HUES48 (cell line): ENCODE measurements around the gene IFNL2.
"Not testable (repeated sequence)": the region's sequence is repeated elsewhere in the genome, so short reads cannot be mapped to it uniquely, and the experiment has no call there.

Source experiments
- H3K27ac ChIP-seq: one replicate; pipeline ENCODE4 v1.7.0; 2013; ENCODE audit warnings: low read depth, low read length, inconsistent platforms
- H3K27me3 ChIP-seq: 2 replicates; pipeline ENCODE4 v1.6.1; 2013; ENCODE audit warnings: mild to moderate bottlenecking, low read length; ENCODE audit not compliant: control insufficient read depth, insufficient read depth
- H3K36me3 ChIP-seq: 2 replicates; pipeline ENCODE4 v1.6.1; 2013; ENCODE audit warnings: low read length; ENCODE audit not compliant: control insufficient read depth, insufficient read depth
- H3K4me1 ChIP-seq: 2 replicates; pipeline ENCODE4 v1.6.1; 2013; ENCODE audit warnings: mild to moderate bottlenecking, low read length; ENCODE audit not compliant: control insufficient read depth, insufficient read depth
- H3K4me3 ChIP-seq: 2 replicates; pipeline ENCODE4 v1.5.1; 2013; ENCODE audit warnings: mild to moderate bottlenecking, low read depth, low read length
- H3K9ac ChIP-seq: 2 replicates; pipeline ENCODE4 v1.6.1; 2013; ENCODE audit warnings: mild to moderate bottlenecking, low read depth, low read length, moderate library complexity
- H3K9me3 ChIP-seq: 2 replicates; pipeline ENCODE4 v1.6.1; 2013; ENCODE audit warnings: low read length; ENCODE audit not compliant: control insufficient read depth, insufficient read depth

Gene IFNL2

GRCh38 chr19:39308531-39309304, 40.5 kb downstream of the IFNL2 start:
- peaks cover 40% of the 10 kb centered on the region for H3K27me3 ChIP-seq
- H3K4me3 ChIP-seq, result peak overlapping the region; percentile 73; the same call in 1 of the 2 replicates
- H3K9me3 ChIP-seq, result no peaks in the 10 kb centered on the region
- H3K36me3 ChIP-seq, result peaks cover 6% of the 10 kb centered on the region
- H3K27ac ChIP-seq, result no peak overlapping the region
- peaks cover 18% of the 10 kb centered on the region for H3K4me1 ChIP-seq
- H3K9ac ChIP-seq, result no peak overlapping the region

DNA sequence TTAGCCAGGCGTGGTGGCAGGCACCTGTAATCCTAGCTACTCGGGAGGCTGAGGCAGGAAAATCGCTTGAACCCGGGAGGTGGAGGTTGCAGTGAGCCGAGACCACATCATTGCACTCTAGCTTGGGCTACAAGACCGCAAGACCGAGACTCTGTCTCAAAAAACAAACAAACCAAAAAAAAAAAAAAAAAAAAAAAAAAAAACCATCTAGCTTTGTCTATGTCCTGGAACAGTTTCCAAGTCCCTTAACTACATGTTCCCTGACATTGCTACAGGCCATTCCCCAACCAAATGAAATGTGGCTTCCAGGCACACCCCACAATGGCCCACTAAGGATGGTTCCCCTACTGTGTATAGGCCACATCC, 41.1 kb downstream of the IFNL2 start:
- H3K4me3 ChIP-seq, H3K36me3 ChIP-seq, H3K9ac ChIP-seq, H3K27ac ChIP-seq, H3K9me3 ChIP-seq: not testable (repeated sequence)
- H3K27me3 ChIP-seq, result peaks cover 36% of the 10 kb centered on the region
- peaks cover 18% of the 10 kb centered on the region for H3K4me1 ChIP-seq

DNA sequence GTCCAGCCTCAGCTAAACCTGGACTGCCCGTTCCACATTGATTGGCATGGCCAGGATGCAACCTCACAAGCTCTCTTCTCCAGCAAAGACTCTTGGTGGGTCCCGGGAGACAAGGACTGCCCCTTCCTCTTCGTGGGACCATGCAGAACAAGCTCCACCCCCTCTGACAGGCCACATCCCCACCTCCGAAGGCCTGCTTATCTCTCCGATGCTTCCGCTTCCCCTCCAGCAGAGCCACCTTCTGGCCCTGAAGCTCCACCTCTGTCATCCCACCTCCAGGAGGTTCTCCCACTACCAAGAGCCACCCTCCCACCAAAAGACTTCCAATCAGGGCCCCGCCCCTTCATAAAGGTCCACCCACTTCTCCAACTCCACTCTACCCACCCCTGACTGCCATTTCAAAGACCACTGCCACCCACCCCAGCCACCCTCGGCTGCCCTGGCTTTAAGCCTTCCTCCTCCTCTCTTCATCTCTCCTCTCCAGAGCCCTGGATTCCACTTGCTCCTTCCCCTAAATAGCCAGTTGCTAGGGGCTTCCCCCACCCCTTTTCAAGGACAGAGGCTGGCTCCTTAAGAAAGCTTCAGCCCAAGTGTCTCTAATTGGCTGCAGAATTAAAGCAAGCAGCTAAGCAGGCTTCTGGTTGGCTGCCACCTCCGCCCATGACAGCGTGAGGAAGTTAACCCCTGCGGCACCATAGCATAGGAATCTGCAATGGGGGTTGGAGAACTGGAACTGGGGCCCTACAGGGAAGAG, 42.5 kb downstream of the IFNL2 start:
- H3K36me3 ChIP-seq, result peaks cover 12% of the 10 kb centered on the region
- H3K9ac ChIP-seq, result no peak overlapping the region
- H3K27ac ChIP-seq, result no peak overlapping the region
- no peak overlapping the region for H3K4me3 ChIP-seq
- H3K9me3 ChIP-seq, result no peaks in the 10 kb centered on the region
- H3K4me1 ChIP-seq, result peaks cover 12% of the 10 kb centered on the region
- peaks cover 23% of the 10 kb centered on the region for H3K27me3 ChIP-seq

DNA sequence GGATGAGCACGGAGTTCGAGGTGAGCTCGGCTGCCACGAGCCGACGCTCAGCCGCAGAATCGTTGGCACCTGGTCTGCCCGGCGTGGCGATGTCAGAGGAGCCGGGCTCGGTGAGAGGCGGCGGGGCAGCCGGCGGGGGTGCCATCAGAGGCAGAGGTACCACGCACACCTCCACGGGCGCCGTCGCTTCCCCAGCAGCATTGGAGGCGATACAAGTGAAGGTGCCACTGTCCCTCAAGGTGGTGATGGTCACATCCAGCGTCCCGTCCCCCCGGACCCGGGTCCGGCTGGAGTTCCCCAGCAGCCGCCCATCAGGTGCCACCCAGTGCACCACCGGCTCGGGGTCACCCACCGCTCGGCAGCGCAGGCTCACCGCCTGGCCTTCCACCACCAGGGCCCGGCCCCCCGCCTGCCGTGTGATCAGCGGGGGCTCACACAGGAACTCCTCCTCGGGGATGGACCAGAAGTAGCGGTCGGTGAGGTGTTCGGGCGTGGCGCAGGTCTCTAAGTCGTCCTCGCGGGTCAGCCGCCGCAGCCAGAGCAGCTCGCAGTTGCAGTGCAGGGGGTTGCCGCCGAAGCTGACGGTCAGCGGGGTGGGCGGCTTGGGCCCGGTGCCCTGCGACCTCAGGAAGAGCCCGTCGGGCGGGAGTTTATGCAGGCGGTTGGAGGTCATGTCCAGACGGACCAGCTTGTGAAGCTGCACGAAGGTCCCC, 46.0 kb downstream of the IFNL2 start:
- no peaks in the 10 kb centered on the region for H3K9me3 ChIP-seq
- H3K9ac ChIP-seq, result no peak overlapping the region
- H3K27ac ChIP-seq, result no peak overlapping the region
- peaks cover 12% of the 10 kb centered on the region for H3K36me3 ChIP-seq
- no peaks in the 10 kb centered on the region for H3K4me1 ChIP-seq
- peaks cover 4% of the 10 kb centered on the region for H3K27me3 ChIP-seq
- no peak overlapping the region for H3K4me3 ChIP-seq

DNA sequence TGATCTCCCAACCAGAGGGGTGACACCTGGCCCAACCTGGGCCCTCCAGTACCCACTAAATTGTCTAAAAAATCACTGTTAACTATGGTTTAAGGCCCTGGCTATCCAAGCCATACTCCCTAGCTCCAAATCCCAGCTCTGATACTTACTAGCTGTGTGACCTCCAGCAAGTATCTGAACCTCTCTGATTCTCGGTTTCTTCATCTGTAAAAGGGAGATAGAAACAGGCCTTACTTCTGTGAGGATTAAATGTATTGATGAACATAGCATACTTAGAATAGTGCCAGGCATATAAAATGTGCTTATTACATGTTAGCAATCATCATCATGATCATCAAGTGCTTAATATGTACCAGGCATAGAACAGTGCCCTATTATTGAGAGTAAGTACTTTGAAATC, 47.7 kb downstream of the IFNL2 start:
- H3K27me3 ChIP-seq, result peaks cover 16% of the 10 kb centered on the region
- no peak overlapping the region for H3K27ac ChIP-seq
- H3K4me3 ChIP-seq, result no peak overlapping the region
- H3K9ac ChIP-seq, result no peak overlapping the region
- H3K9me3 ChIP-seq, result no peaks in the 10 kb centered on the region
- peaks cover 12% of the 10 kb centered on the region for H3K36me3 ChIP-seq
- no peaks in the 10 kb centered on the region for H3K4me1 ChIP-seq

DNA sequence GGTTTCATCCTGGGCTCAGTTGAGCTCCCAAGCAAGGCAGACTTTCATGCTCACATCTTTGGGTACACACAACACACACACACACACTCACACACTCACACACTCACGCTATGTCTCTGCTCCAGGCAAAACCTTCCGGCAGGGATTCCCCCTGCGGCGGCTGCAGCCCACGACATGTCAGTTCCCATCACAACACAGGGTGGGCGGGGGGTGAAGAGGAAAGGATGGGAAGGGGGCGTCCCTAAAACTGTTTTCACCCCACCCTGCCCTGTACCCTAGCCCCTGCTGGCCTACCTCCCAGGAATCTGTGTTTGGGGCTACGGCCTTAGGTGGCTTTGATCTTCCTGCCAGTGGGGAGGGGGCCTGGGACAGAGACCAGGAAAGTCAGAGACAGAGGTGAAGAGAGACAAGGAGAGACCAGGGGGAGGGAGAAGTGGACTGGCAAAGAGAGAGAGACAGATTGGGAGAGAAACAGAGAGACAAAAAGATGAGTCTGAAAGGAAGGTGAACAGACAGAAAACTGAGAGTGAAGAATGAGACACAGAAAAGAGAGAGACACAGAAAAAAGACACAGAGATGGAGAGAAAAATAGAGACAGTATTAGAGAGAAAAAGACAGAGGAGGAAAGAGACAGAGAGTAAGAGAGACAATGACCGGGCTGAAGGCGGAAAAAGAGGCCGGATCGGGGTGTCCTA, 48.6 kb downstream of the IFNL2 start:
- Histone ChIP-seq H3K36me3 (peaks cover 12% of the 10 kb centered on the region), H3K9ac (no peak overlapping the region), H3K27ac (no peak overlapping the region), H3K4me1 (no peaks in the 10 kb centered on the region), H3K9me3 (no peaks in the 10 kb centered on the region), H3K4me3 (no peak overlapping the region), H3K27me3 (peaks cover 19% of the 10 kb centered on the region)

DNA sequence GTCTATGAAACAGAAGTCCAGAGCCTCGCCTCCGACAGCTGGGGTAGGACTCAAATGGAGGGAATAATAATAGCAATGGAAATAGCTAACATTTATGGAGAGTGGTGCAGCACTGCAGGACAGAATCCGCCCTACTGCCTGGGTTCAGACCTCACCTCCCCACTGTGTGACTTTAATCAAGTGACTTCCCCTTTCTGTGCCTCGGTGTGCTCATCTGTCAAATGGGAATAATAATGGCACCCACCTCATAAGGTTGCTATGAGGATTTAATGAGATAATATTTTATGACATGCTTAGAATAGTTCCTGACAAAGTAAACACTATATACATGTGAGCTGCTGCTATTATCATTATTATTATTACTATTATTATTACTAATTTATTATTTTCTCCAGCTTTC, 49.3 kb downstream of the IFNL2 start:
- Histone ChIP-seq H3K9ac (no peak overlapping the region), H3K36me3 (peaks cover 12% of the 10 kb centered on the region), H3K9me3 (no peaks in the 10 kb centered on the region), H3K27ac (no peak overlapping the region), H3K27me3 (peaks cover 19% of the 10 kb centered on the region), H3K4me1 (no peaks in the 10 kb centered on the region), H3K4me3 (no peak overlapping the region)

GRCh38 chr19:39318071-39318470, 49.9 kb downstream of the IFNL2 start:
- no peak overlapping the region for H3K4me3 ChIP-seq
- no peaks in the 10 kb centered on the region for H3K9me3 ChIP-seq
- peaks cover 12% of the 10 kb centered on the region for H3K36me3 ChIP-seq
- H3K27me3 ChIP-seq, result peaks cover 19% of the 10 kb centered on the region
- no peak overlapping the region for H3K9ac ChIP-seq
- H3K4me1 ChIP-seq, result no peaks in the 10 kb centered on the region
- H3K27ac ChIP-seq, result no peak overlapping the region

DNA sequence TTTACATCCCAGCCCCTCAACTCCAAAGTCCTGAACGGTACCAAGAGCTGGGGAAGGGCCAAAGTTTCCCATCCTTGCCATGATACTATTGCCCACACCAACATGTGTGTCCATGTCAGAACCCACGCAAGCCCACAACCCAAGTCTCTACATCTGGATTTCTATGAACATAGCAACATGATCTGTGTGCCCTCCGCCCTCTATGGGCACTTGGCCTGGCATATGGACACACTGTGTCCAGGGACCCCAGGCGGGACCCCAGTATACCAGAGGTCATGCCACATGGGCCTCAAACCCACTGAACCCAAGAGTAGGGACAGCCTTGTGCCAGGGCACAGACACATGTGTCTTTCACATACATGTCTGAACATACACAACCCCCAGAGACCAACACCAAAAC, 50.5 kb downstream of the IFNL2 start:
- Histone ChIP-seq H3K27ac (no peak overlapping the region), H3K4me1 (no peaks in the 10 kb centered on the region), H3K9me3 (no peaks in the 10 kb centered on the region), H3K36me3 (peaks cover 6% of the 10 kb centered on the region), H3K9ac (no peak overlapping the region), H3K27me3 (peaks cover 19% of the 10 kb centered on the region), H3K4me3 (no peak overlapping the region)

- Histone ChIP-seq H3K4me3 (peak overlapping the region; percentile 82; the same call in 1 of the 2 replicates), H3K27me3 (peaks cover 19% of the 10 kb centered on the region), H3K9me3 (no peaks in the 10 kb centered on the region), H3K9ac (no peak overlapping the region), H3K4me1 (no peaks in the 10 kb centered on the region), H3K36me3 (peaks cover 6% of the 10 kb centered on the region), H3K27ac (no peak overlapping the region)
Observed at GRCh38 chr19:39319098-39319891, 51.1 kb downstream of the IFNL2 start.
